Stomach (tissue), 9 donors: ENCODE data around the gene PLPP1. TPM values are rescaled to one million over a fixed set of nuclear protein-coding genes. Genes with fewer than 3 reads are reported as not detected.

Experiments used
- DNase-seq, 2 donors: peaks; one replicate each; pipeline versions ENCODE4 v3.0.0 to v3.0.0-alpha.2; 2013 to 2019
- H3K27ac ChIP-seq, 5 donors: fragments of 200-600 bp in 4 of 5; sonication (generic) in 4 of 5; one replicate each; pipeline ENCODE4 v1.5.1; 2013 to 2019; ENCODE audit warnings: mild to moderate bottlenecking in 1 of 5, moderate library complexity in 1 of 5
- H3K27me3 ChIP-seq, 3 donors: fragments of 200-600 bp; sonication (generic); one replicate each; pipeline ENCODE4 v1.5.1; 2017 to 2019; ENCODE audit warnings: mixed run types in 1 of 3
- H3K36me3 ChIP-seq, 4 donors: fragments of 200-600 bp; sonication (generic); 1 replicate in 3 of 4; 2 replicates in 1 of 4; pipeline ENCODE4 v1.5.1; 2016 to 2019
- H3K4me1 ChIP-seq, 4 donors: fragments of 200-600 bp; sonication (generic); one replicate each; pipeline ENCODE4 v1.5.1; 2016 to 2019
- H3K4me3 ChIP-seq, 4 donors: fragments of 200-600 bp; sonication (generic) in 3 of 4; one replicate each; pipeline ENCODE4 v1.5.1; 2016 to 2019; ENCODE audit warnings: mild to moderate bottlenecking in 1 of 4
- H3K9me3 ChIP-seq, 4 donors: fragments of 200-600 bp; sonication (generic); one replicate each; pipeline ENCODE4 v1.5.1; 2016 to 2019
- CTCF ChIP-seq, 7 experiments: fragments of 450-650 bp in 4 of 7; fragments of 200-600 bp in 3 of 7; sonication (generic) in 3 of 7; IDR thresholded peaks; one replicate each; pipeline ENCODE4 v1.5.1; 2016 to 2019; ENCODE audit warnings: antibody characterized with exemption in 7 of 7, control low read depth in 2 of 7, mild to moderate bottlenecking in 1 of 7
- EP300 ChIP-seq: sonication (generic); formaldehyde crosslinking; IDR thresholded peaks from one replicate; pipeline ENCODE4 v1.6.1; 2017; ENCODE audit warnings: antibody characterized with exemption
- POLR2A ChIP-seq, 4 donors: fragments of 450-650 bp; IDR thresholded peaks; one replicate each; pipeline ENCODE4 v1.6.1; 2016; ENCODE audit warnings: antibody characterized with exemption in 4 of 4, control low read depth in 2 of 4, mild to moderate bottlenecking in 1 of 4, moderate library complexity in 1 of 4
- POLR2AphosphoS5 ChIP-seq, 3 donors: sonication (generic); formaldehyde crosslinking; IDR thresholded peaks; one replicate each; pipeline ENCODE4 v1.6.1; 2016; ENCODE audit warnings: antibody characterized with exemption in 3 of 3
- WGBS, 5 donors: extraction: QIAGEN DNeasy Blood & Tissue Kit in 3 of 5; methylation state at CpG; one replicate each; pipeline versions ENCODE4 v1.1.5 to v1.1.7; 2013 to 2018; 5-methylcytosine and 5-hydroxymethylcytosine counted together
- intact Hi-C: fragments of 100-400 bp; cut with DNase I; formaldehyde crosslinking; loops from one replicate; pipeline ENCODE4 v1.15.1; 2023; ENCODE audit warnings: low total_unique reads
- polyA plus RNA-seq, 3 donors: library from polyadenylated mRNA; stranded (reverse); fragments of 200-250 nt; gene quantifications; one replicate each; pipeline ENCODE4 v1.2.3, GENCODE V29; 2013
- total RNA-seq, 5 donors: library from RNA; depleted of rRNA; stranded (reverse); fragments of >200 nt; gene quantifications; one replicate each; pipeline versions ENCODE4 v1.1.0 to v1.2.3, GENCODE V29; 2014 to 2016
- donor health status: healthy with polysubstance abuse.
- donor health status: Bipolar disorder and iron deficiency.
- donor health status: healthy.

Gene PLPP1
- total and polyA plus RNA-seq, 8 donors, result 29.5 to 592 (median 79.8) TPM

GRCh38 chr5:55480781-55481180, 54.0 kb downstream of the PLPP1 start:
- H3K4me1 ChIP-seq, result peaks cover 0 to 46% (median 12%) of the 10 kb centered on the region in 4 donors
- TF ChIP-seq POLR2AphosphoS5 (IDR thresholded peaks at IDR 0.05) (no peak), CTCF (IDR thresholded peaks at IDR 0.05) (no peak), POLR2A (IDR thresholded peaks at IDR 0.05) (no peak), EP300 (no peak)
- intact Hi-C loops, result no loop called here
- DNase-seq, result no peak
- H3K27ac ChIP-seq, result no peak overlapping the region
- H3K9me3 ChIP-seq, result no peaks in the 10 kb centered on the region
- peaks cover 0 to 5% (median under 1%) of the 10 kb centered on the region in 4 donors for H3K36me3 ChIP-seq
- no peak overlapping the region for H3K4me3 ChIP-seq
- no peaks in the 10 kb centered on the region for H3K27me3 ChIP-seq
- WGBS, 5 donors, result 75 to 91% (median 89%) methylated on average over 3 of the region's 3 CpGs

DNA sequence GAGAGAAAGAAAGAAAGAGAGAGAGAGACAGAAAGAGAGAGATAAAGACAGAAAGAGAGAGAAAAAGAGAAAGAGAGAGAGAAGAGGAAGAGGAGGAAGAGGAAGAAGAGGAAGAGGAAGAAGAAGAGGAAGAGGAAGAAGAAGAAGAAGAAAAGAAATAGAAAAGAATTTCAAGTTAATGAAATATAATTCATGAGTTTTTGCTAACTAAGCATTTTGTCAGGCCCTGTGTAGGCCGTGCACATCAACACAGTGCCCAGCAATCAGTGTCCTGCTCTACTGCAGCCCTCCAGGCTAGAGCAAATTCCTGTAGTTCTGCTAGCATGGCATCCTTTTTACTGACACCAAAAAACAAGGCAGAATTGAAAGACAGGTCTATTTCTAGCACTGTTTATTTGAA, 62.1 kb downstream of the PLPP1 start:
- H3K4me3 ChIP-seq, result no peak overlapping the region
- 89 to 97% (median 92%) methylated on average over 1 of the region's 1 CpG for WGBS, 5 donors
- intact Hi-C loops, result no loop called here
- peaks cover 10 to 63% (median 32%) of the 10 kb centered on the region in 4 donors for H3K4me1 ChIP-seq
- DNase-seq, result no peak
- no peak overlapping the region for H3K27ac ChIP-seq
- H3K36me3 ChIP-seq, result peaks cover 0 to 7% (median 2%) of the 10 kb centered on the region in 4 donors
- H3K9me3 ChIP-seq, result no peaks in the 10 kb centered on the region
- no peaks in the 10 kb centered on the region for H3K27me3 ChIP-seq
- TF ChIP-seq EP300, result no peak
- TF ChIP-seq POLR2AphosphoS5 (IDR thresholded peaks at IDR 0.05), result no peak
- no peak for TF ChIP-seq CTCF (IDR thresholded peaks at IDR 0.05)
- no peak for TF ChIP-seq POLR2A (IDR thresholded peaks at IDR 0.05)

DNA sequence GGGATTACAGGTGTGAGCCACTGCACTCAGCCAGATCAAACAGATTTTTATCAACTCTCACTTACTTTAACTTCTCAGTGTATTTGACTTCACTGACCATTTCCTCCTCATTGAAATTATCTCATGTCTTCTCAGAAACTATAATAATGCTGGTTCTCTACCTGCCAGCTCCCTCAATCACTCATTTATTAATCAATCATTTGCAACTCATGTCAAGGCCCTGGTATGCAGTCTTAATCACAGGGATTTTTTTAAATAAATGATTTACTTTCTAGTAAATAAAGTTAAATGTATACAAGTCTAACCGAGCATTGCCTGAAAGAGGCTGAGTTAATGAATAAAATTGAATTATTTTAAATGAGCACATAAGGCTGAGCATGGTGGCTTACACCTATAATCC, 63.3 kb downstream of the PLPP1 start:
- H3K27me3 ChIP-seq, result no peaks in the 10 kb centered on the region
- H3K9me3 ChIP-seq, result no peaks in the 10 kb centered on the region
- TF ChIP-seq CTCF (IDR thresholded peaks at IDR 0.05) (no peak), POLR2AphosphoS5 (IDR thresholded peaks at IDR 0.05) (no peak), POLR2A (IDR thresholded peaks at IDR 0.05) (no peak), EP300 (no peak)
- H3K4me1 ChIP-seq, result peaks cover 12 to 67% (median 39%) of the 10 kb centered on the region in 4 donors
- whole genome bisulfite sequencing, 5 donors, result 27 to 50% (median 36%) methylated on average over 1 of the region's 1 CpG
- intact Hi-C loops, result no loop called here
- DNase-seq, result no peak
- no peak overlapping the region for H3K27ac ChIP-seq
- H3K36me3 ChIP-seq, result peaks cover 0 to 12% (median 4%) of the 10 kb centered on the region in 4 donors
- no peak overlapping the region for H3K4me3 ChIP-seq

- intact Hi-C loops, result no loop called here
- 77 to 100% (median 97%) methylated on average over 1 of the region's 1 CpG for WGBS, 5 donors
Observed at GRCh38 chr5:55470282-55470681, 64.5 kb downstream of the PLPP1 start.

More at GRCh38 chr5:55470282-55470681, 64.5 kb downstream of the PLPP1 start:
- H3K27ac ChIP-seq, result peak overlapping the region in 2 of 5 donors; percentile 3 to 17
- H3K4me3 ChIP-seq, result no peak overlapping the region
- no peaks in the 10 kb centered on the region for H3K27me3 ChIP-seq
- peaks cover 12 to 62% (median 39%) of the 10 kb centered on the region in 4 donors for H3K4me1 ChIP-seq
- TF ChIP-seq POLR2A (IDR thresholded peaks at IDR 0.05), result no peak
- TF ChIP-seq EP300, result no peak
- TF ChIP-seq POLR2AphosphoS5 (IDR thresholded peaks at IDR 0.05), result no peak
- TF ChIP-seq CTCF (IDR thresholded peaks at IDR 0.05), result no peak
- H3K9me3 ChIP-seq, result no peaks in the 10 kb centered on the region
- no peak for DNase-seq
- H3K36me3 ChIP-seq, result peaks cover 0 to 24% (median 12%) of the 10 kb centered on the region in 4 donors
